MCF 10A (cell line): Measurements from ENCODE around the gene ATP12A. TPM values are rescaled to one million over a fixed set of nuclear protein-coding genes. Genes with fewer than 3 reads are reported as not detected.

Experiments used
- BruUV-seq: library from RNA; stranded (reverse); fragments of 400-500 nt; replicated peaks from 2 replicates; lab custom pipeline; 2021; lab: Mats Ljungman, UMichigan
- CTCF ChIA-PET: fragments of 300-600 bp; sonication (Branson Sonifier 250); formaldehyde crosslinking; extraction: SDS; loops from one replicate; lab custom pipeline; 2021; ENCODE audit warnings: antibody characterized with exemption, inconsistent platforms; lab: Yijun Ruan, JAX
- POLR2A ChIA-PET: fragments of 300-600, 350-650 bp; sonication (Branson Sonifier 250); formaldehyde crosslinking; extraction: SDS; loops from one replicate; lab custom pipeline; 2020; ENCODE audit warnings: antibody characterized with exemption, inconsistent platforms; lab: Yijun Ruan, JAX
- DNase-seq: peaks from one replicate; pipeline ENCODE4 v3.0.0-alpha.2; 2018; ENCODE audit not compliant: unreplicated experiment
- H3K27ac Mint-ChIP-seq: one replicate; pipeline ENCODE4 v1.8.0; 2022; ENCODE audit warnings: mild to moderate bottlenecking, low read depth, mixed read lengths; ENCODE audit not compliant: unreplicated experiment
- H3K27me3 Mint-ChIP-seq: one replicate; pipeline ENCODE4 v1.8.0; 2022; ENCODE audit warnings: mixed read lengths; ENCODE audit not compliant: insufficient read depth, unreplicated experiment
- H3K36me3 Mint-ChIP-seq: one replicate; pipeline ENCODE4 v1.8.0; 2022; ENCODE audit warnings: mild to moderate bottlenecking, moderate library complexity, mixed read lengths; ENCODE audit not compliant: insufficient read depth, unreplicated experiment
- H3K4me1 Mint-ChIP-seq: one replicate; pipeline ENCODE4 v1.8.0; 2022; ENCODE audit warnings: mixed read lengths; ENCODE audit not compliant: insufficient read depth, unreplicated experiment
- H3K4me3 Mint-ChIP-seq: one replicate; pipeline ENCODE4 v1.8.0; 2022; ENCODE audit warnings: mild to moderate bottlenecking, moderate library complexity, mixed read lengths; ENCODE audit not compliant: unreplicated experiment
- H3K9me3 Mint-ChIP-seq: one replicate; pipeline ENCODE4 v1.8.0; 2022; ENCODE audit warnings: mixed read lengths; ENCODE audit not compliant: unreplicated experiment
- CTCF ChIP-seq: fragments of 200-600 bp; IDR thresholded peaks from one replicate; pipeline ENCODE4 v1.8.0; 2022; ENCODE audit warnings: antibody characterized with exemption, mild to moderate bottlenecking; ENCODE audit not compliant: unreplicated experiment
- intact Hi-C: fragments of 100-400 bp; cut with micrococcal nuclease; formaldehyde crosslinking; loops from 2 replicates; pipeline ENCODE4 v1.14.1; 2022
- total RNA-seq: library from RNA; stranded (reverse); gene quantifications from 2 replicates; pipeline ENCODE4 v1.2.3, GENCODE V29; 2022

The ATP12A gene
- total RNA-seq, 1 experiment from 2014 or later, result not detected

- H3K4me3 Mint-ChIP-seq, result no peak overlapping the region
These were observed 36.2 kb downstream of the ATP12A start for GRCh38 chr13:24716446-24716845.

GRCh38 chr13:24717217-24717616 is 37.0 kb downstream of the ATP12A start:
- Mint-ChIP-seq H3K4me3 (no peak overlapping the region), H3K27me3 (peaks cover 9% of the 10 kb centered on the region), H3K4me1 (no peaks in the 10 kb centered on the region), H3K27ac (no peak overlapping the region), H3K9me3 (no peaks in the 10 kb centered on the region), H3K36me3 (no peaks in the 10 kb centered on the region)
- intact Hi-C loops, result no loop called here
- DNase-seq, result no peak
- POLR2A ChIA-PET, result no interaction called here
- CTCF ChIA-PET, result no interaction called here
- TF ChIP-seq CTCF, result no peak
- no TSS peak for BruUV-seq

More at GRCh38 chr13:24716446-24716845, 36.2 kb downstream of the ATP12A start:
- BruUV-seq, result no TSS peak
- H3K27ac Mint-ChIP-seq, result no peak overlapping the region
- no peak for TF ChIP-seq CTCF
- H3K4me1 Mint-ChIP-seq, result no peaks in the 10 kb centered on the region
- H3K9me3 Mint-ChIP-seq, result no peaks in the 10 kb centered on the region
- CTCF ChIA-PET, result interaction anchor here (0.6 to 0.8 kb wide), 3 partner anchors 22 to 151 kb away, joined by 3 to 4 read pairs (median 3); no protein-coding TSS in a partner anchor
- DNase-seq, result no peak
- H3K27me3 Mint-ChIP-seq, result peaks cover 9% of the 10 kb centered on the region
- no peaks in the 10 kb centered on the region for H3K36me3 Mint-ChIP-seq
- intact Hi-C loops, result no loop called here
- POLR2A ChIA-PET, result no interaction called here

GRCh38 chr13:24718192-24718965 is 38.2 kb downstream of the ATP12A start:
- H3K4me1 Mint-ChIP-seq, result no peaks in the 10 kb centered on the region
- H3K27me3 Mint-ChIP-seq, result peaks cover 9% of the 10 kb centered on the region
- no peak overlapping the region for H3K4me3 Mint-ChIP-seq
- H3K36me3 Mint-ChIP-seq, result no peaks in the 10 kb centered on the region
- intact Hi-C loops, result no loop called here
- TF ChIP-seq CTCF, result no peak
- POLR2A ChIA-PET, result no interaction called here
- H3K9me3 Mint-ChIP-seq, result no peaks in the 10 kb centered on the region
- no peak overlapping the region for H3K27ac Mint-ChIP-seq
- CTCF ChIA-PET, result interaction anchor here (0.7 to 0.9 kb wide), 2 partner anchors 24 to 373 kb away, joined by 3 read pairs; no protein-coding TSS in a partner anchor
- no TSS peak for BruUV-seq
- no peak for DNase-seq

- ChIA-PET CTCF (interaction anchor here (0.6 to 1.2 kb wide), 5 partner anchors 9 to 509 kb away, joined by 3 to 7 read pairs (median 3); no protein-coding TSS in a partner anchor), POLR2A (no interaction called here)
- H3K27ac Mint-ChIP-seq, result no peak overlapping the region
- no peaks in the 10 kb centered on the region for H3K9me3 Mint-ChIP-seq
- peaks cover 9% of the 10 kb centered on the region for H3K27me3 Mint-ChIP-seq
- TF ChIP-seq CTCF, result no peak
- H3K4me3 Mint-ChIP-seq, result no peak overlapping the region
- BruUV-seq, result no TSS peak
- H3K4me1 Mint-ChIP-seq, result no peaks in the 10 kb centered on the region
- no peaks in the 10 kb centered on the region for H3K36me3 Mint-ChIP-seq
- DNase-seq, result no peak
- intact Hi-C loops, result no loop called here
These were observed 38.9 kb downstream of the ATP12A start for GRCh38 chr13:24719139-24719538.
